ENCODE data around the gene CHRNB4.

CHRNB4 gene

GRCh38 chr15:78667578-78668236, 26.7 kb upstream of the CHRNB4 start:
- no peak for DNase-seq

GRCh38 chr15:78666010-78666409, 25.0 kb upstream of the CHRNB4 start:
- no peak for DNase-seq

GRCh38 chr15:78663703-78664102, 22.7 kb upstream of the CHRNB4 start:
- no peak for DNase-seq

- no peak for DNase-seq
Measured at GRCh38 chr15:78662028-78662427, 21.0 kb upstream of the CHRNB4 start.

GRCh38 chr15:78661001-78661400, 20.0 kb upstream of the CHRNB4 start:
- DNase-seq: no peak

- no peak for DNase-seq
Measured at GRCh38 chr15:78660584-78660983, 19.6 kb upstream of the CHRNB4 start.

- no peak for DNase-seq
Measured at GRCh38 chr15:78658823-78659222, 17.8 kb upstream of the CHRNB4 start.

GRCh38 chr15:78654272-78654671, 13.3 kb upstream of the CHRNB4 start:
- no peak for DNase-seq

GRCh38 chr15:78651930-78652615, 11.1 kb upstream of the CHRNB4 start:
- no peak for DNase-seq

- no peak for DNase-seq
Measured at GRCh38 chr15:78651007-78651406, 10.0 kb upstream of the CHRNB4 start.

GRCh38 chr15:78650022-78650421, 9.0 kb upstream of the CHRNB4 start:
- no peak for DNase-seq

- no peak for DNase-seq
Measured at GRCh38 chr15:78645009-78645408, 4.0 kb upstream of the CHRNB4 start.

- no peak for DNase-seq
Measured at GRCh38 chr15:78642331-78642730, 1.3 kb upstream of the CHRNB4 start.

GRCh38 chr15:78641749-78642275, 802 bp upstream of the CHRNB4 start:
- DNase-seq: no peak

- no peak for DNase-seq
Measured at GRCh38 chr15:78640527-78641101, 396 bp downstream of the CHRNB4 start.

GRCh38 chr15:78638658-78639314, 2.2 kb downstream of the CHRNB4 start:
- no peak for DNase-seq

GRCh38 chr15:78637776-78638435, 3.1 kb downstream of the CHRNB4 start:
- DNase-seq: no peak

- no peak for DNase-seq
Measured at GRCh38 chr15:78636378-78636859, 4.6 kb downstream of the CHRNB4 start.

GRCh38 chr15:78635346-78635745, 5.7 kb downstream of the CHRNB4 start:
- no peak for DNase-seq

- DNase-seq: no peak
Measured at GRCh38 chr15:78634210-78635145, 6.5 kb downstream of the CHRNB4 start.

GRCh38 chr15:78633348-78633747, 7.7 kb downstream of the CHRNB4 start:
- no peak for DNase-seq

Data from NCI-H187 (cell line).